Skeletal muscle satellite cell (primary cell): ENCODE measurements around the gene GJA1.
"Not testable (repeated sequence)": the region's sequence is repeated elsewhere in the genome, so short reads cannot be mapped to it uniquely, and the experiment has no call there.

Experiments used
- H3K27me3 ChIP-seq: 2 replicates; pipeline ENCODE4 v1.7.0; 2013; ENCODE audit warnings: low read length; ENCODE audit not compliant: control insufficient read depth, insufficient read depth
- H3K36me3 ChIP-seq: 2 replicates; pipeline ENCODE4 v1.7.0; 2013; ENCODE audit warnings: mild to moderate bottlenecking, control low read depth, low read length; ENCODE audit not compliant: insufficient read depth
- H3K4me1 ChIP-seq: 2 replicates; pipeline ENCODE4 v1.7.0; 2013; ENCODE audit warnings: low read length; ENCODE audit not compliant: control insufficient read depth, insufficient read depth
- H3K4me2 ChIP-seq: 2 replicates; pipeline ENCODE4 v1.7.0; 2013; ENCODE audit warnings: mild to moderate bottlenecking, low read length
- H3K4me3 ChIP-seq: 2 replicates; pipeline ENCODE4 v1.7.0; 2013; ENCODE audit warnings: low read length
- H3K9ac ChIP-seq: 2 replicates; pipeline ENCODE4 v1.7.0; 2013; ENCODE audit warnings: mild to moderate bottlenecking, low read depth, low read length, moderate library complexity
- H3K9me3 ChIP-seq: replicated peaks from 2 replicates; pipeline ENCODE4 v1.7.0; 2013; ENCODE audit warnings: mild to moderate bottlenecking, control low read depth, low read length

Gene GJA1

GRCh38 chr6:121439475-121439874, 4.0 kb downstream of the GJA1 start:
- H3K4me2 ChIP-seq: peak overlapping the region; percentile 89
- no peaks in the 10 kb centered on the region for H3K9me3 ChIP-seq
- no peaks in the 10 kb centered on the region for H3K36me3 ChIP-seq
- no peaks in the 10 kb centered on the region for H3K27me3 ChIP-seq
- peaks cover 26% of the 10 kb centered on the region for H3K4me1 ChIP-seq
- H3K9ac ChIP-seq: no peak overlapping the region
- H3K4me3 ChIP-seq: no peak overlapping the region

- H3K4me3 ChIP-seq: no peak overlapping the region
- H3K9ac ChIP-seq: no peak overlapping the region
- no peaks in the 10 kb centered on the region for H3K36me3 ChIP-seq
- H3K4me2 ChIP-seq: peak overlapping the region; percentile 89
- H3K9me3 ChIP-seq: no peaks in the 10 kb centered on the region
- no peaks in the 10 kb centered on the region for H3K27me3 ChIP-seq
- peaks cover 30% of the 10 kb centered on the region for H3K4me1 ChIP-seq
Measured at GRCh38 chr6:121439926-121440325, 4.5 kb downstream of the GJA1 start.

GRCh38 chr6:121441477-121441876, 6.0 kb downstream of the GJA1 start:
- Histone ChIP-seq H3K9ac (no peak overlapping the region), H3K36me3 (peaks cover under 1% of the 10 kb centered on the region), H3K9me3 (no peaks in the 10 kb centered on the region), H3K27me3 (no peaks in the 10 kb centered on the region), H3K4me1 (peaks cover 31% of the 10 kb centered on the region), H3K4me3 (no peak overlapping the region), H3K4me2 (no peak overlapping the region)

GRCh38 chr6:121442576-121442975, 7.1 kb downstream of the GJA1 start:
- Histone ChIP-seq H3K9ac (no peak overlapping the region), H3K4me1 (peaks cover 31% of the 10 kb centered on the region), H3K36me3 (peaks cover 12% of the 10 kb centered on the region), H3K27me3 (no peaks in the 10 kb centered on the region), H3K9me3 (no peaks in the 10 kb centered on the region), H3K4me2 (no peak overlapping the region), H3K4me3 (no peak overlapping the region)

- Histone ChIP-seq H3K9ac (no peak overlapping the region), H3K9me3 (no peaks in the 10 kb centered on the region), H3K4me3 (no peak overlapping the region), H3K4me1 (peaks cover 21% of the 10 kb centered on the region), H3K27me3 (no peaks in the 10 kb centered on the region), H3K4me2 (peak overlapping the region; percentile 43), H3K36me3 (peaks cover 20% of the 10 kb centered on the region)
Measured at GRCh38 chr6:121443971-121444541, 8.6 kb downstream of the GJA1 start.

GRCh38 chr6:121446705-121447104, 11.3 kb downstream of the GJA1 start:
- H3K4me3 ChIP-seq: not testable (repeated sequence)

GRCh38 chr6:121447746-121448145, 12.3 kb downstream of the GJA1 start:
- H3K4me3 ChIP-seq, H3K9ac ChIP-seq, H3K4me2 ChIP-seq, H3K27me3 ChIP-seq, H3K9me3 ChIP-seq: not testable (repeated sequence)
- H3K36me3 ChIP-seq: peaks cover 30% of the 10 kb centered on the region
- peaks cover 14% of the 10 kb centered on the region for H3K4me1 ChIP-seq

More at GRCh38 chr6:121446705-121447104, 11.3 kb downstream of the GJA1 start:
- H3K9ac ChIP-seq, H3K9me3 ChIP-seq, H3K4me2 ChIP-seq, H3K27me3 ChIP-seq: not testable (repeated sequence)
- peaks cover 15% of the 10 kb centered on the region for H3K4me1 ChIP-seq
- peaks cover 30% of the 10 kb centered on the region for H3K36me3 ChIP-seq

- H3K4me2 ChIP-seq, H3K27me3 ChIP-seq, H3K4me3 ChIP-seq, H3K9me3 ChIP-seq, H3K9ac ChIP-seq: not testable (repeated sequence)
- H3K4me1 ChIP-seq: peaks cover 14% of the 10 kb centered on the region
- H3K36me3 ChIP-seq: peaks cover 30% of the 10 kb centered on the region
Measured at GRCh38 chr6:121448528-121448927, 13.1 kb downstream of the GJA1 start.

GRCh38 chr6:121449331-121449730, 13.9 kb downstream of the GJA1 start:
- H3K4me3 ChIP-seq: no peak overlapping the region
- H3K4me1 ChIP-seq: peaks cover 7% of the 10 kb centered on the region
- peaks cover 30% of the 10 kb centered on the region for H3K36me3 ChIP-seq
- H3K9me3 ChIP-seq: no peaks in the 10 kb centered on the region
- H3K4me2 ChIP-seq: no peak overlapping the region
- H3K9ac ChIP-seq: no peak overlapping the region
- H3K27me3 ChIP-seq: no peaks in the 10 kb centered on the region

- no peaks in the 10 kb centered on the region for H3K4me1 ChIP-seq
- no peak overlapping the region for H3K9ac ChIP-seq
- H3K4me2 ChIP-seq: no peak overlapping the region
- H3K9me3 ChIP-seq: no peaks in the 10 kb centered on the region
- no peak overlapping the region for H3K4me3 ChIP-seq
- H3K27me3 ChIP-seq: no peaks in the 10 kb centered on the region
- peaks cover 30% of the 10 kb centered on the region for H3K36me3 ChIP-seq
Measured at GRCh38 chr6:121450242-121450641, 14.8 kb downstream of the GJA1 start.

GRCh38 chr6:121451250-121451649, 15.8 kb downstream of the GJA1 start:
- Histone ChIP-seq H3K27me3 (no peaks in the 10 kb centered on the region), H3K9me3 (no peaks in the 10 kb centered on the region), H3K4me1 (no peaks in the 10 kb centered on the region), H3K4me3 (no peak overlapping the region), H3K4me2 (no peak overlapping the region), H3K9ac (no peak overlapping the region), H3K36me3 (peaks cover 30% of the 10 kb centered on the region)

GRCh38 chr6:121453191-121453590, 17.7 kb downstream of the GJA1 start:
- H3K27me3 ChIP-seq: no peaks in the 10 kb centered on the region
- H3K36me3 ChIP-seq: peaks cover 12% of the 10 kb centered on the region
- H3K4me2 ChIP-seq: no peak overlapping the region
- no peak overlapping the region for H3K4me3 ChIP-seq
- H3K9ac ChIP-seq: no peak overlapping the region
- H3K4me1 ChIP-seq: no peaks in the 10 kb centered on the region
- H3K9me3 ChIP-seq: no peaks in the 10 kb centered on the region
